NCI-H82 treated with DMSO at 0.1 percent for 48 hours (cell line): ENCODE results near the gene ESR2.
"Not testable (repeated sequence)": the region's sequence is repeated elsewhere in the genome, so short reads cannot be mapped to it uniquely, and the experiment has no call there.

ENCODE experiments used
- DNase-seq: peaks from one replicate; lab custom pipeline; 2025; ENCODE audit not compliant: unreplicated experiment; lab: John Stamatoyannopoulos, UW

ESR2 gene

DNA sequence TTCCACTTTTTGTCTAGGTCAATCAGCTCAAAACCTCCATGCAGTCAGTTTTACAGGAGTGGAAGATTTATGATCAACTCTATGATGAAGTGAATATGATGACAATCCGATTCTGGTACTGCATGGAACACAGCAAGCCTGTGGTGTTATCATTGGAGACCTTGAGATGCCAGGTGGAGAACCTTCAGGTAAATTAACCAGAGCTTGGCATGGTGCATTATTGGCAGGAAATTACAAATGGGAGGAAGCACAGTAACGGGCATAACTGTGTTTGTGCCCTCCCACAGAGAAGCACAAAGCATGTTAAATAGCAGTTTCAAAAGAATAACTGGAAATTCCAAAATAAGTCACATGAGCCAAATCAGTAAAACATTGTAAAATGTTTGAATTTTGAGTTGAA lies 135.6 kb downstream of the ESR2 start:
- DNase-seq, result no peak

DNA sequence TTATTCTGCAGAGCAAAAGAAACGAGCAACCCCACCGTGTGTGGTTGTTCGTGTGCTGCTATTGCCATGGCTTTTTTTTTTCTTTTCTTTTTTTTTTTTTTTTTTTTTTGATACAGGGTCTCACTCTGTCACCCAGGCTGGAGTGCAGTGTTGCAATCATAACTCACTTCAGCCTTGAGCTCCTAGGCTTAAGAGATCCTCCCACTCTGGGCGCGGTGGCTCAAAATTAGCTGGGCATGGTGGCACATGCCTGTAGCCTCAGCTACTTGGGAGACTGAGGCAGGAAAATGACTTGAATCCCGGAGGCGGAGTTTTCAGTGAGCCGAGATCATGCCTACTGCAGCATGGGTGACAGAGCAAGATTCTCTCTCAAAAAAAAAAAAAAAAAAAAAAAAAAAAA lies 144.2 kb downstream of the ESR2 start:
- DNase-seq, result no peak

GRCh38 chr14:64147126-64147790 lies 146.9 kb downstream of the ESR2 start:
- no peak for DNase-seq

DNA sequence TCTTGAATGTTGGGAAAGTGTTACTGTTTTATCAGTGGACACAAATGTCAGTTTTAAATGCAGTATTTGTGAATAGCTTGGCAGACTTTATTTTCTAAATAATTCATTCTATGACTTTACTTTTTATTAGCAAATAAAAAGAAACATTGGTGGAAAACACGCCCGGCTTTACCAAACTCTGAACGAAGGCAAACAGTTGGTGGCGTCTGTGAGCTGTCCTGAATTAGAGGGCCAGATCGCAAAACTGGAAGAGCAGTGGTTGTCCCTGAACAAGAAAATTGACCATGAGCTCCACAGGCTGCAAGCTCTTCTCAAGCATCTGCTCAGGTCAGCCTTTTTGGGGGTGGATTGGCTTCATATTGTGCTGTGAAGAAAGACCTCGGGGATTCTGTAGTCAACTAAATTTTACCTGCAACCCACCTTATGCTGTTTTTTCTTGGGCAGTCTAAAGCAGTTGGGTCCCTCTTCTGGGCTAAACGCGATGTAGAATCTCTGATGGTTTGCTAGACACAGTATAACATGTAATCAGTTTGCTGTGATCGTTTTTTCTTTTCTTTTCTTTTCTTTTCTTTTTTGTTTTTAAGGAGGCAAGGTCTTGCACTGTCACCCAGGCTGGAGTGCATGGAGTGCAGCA lies 156.4 kb downstream of the ESR2 start:
- DNase-seq, result no peak

- DNase-seq, result no peak
These were observed 167.6 kb downstream of the ESR2 start for GRCh38 chr14:64126548-64126947.

DNA sequence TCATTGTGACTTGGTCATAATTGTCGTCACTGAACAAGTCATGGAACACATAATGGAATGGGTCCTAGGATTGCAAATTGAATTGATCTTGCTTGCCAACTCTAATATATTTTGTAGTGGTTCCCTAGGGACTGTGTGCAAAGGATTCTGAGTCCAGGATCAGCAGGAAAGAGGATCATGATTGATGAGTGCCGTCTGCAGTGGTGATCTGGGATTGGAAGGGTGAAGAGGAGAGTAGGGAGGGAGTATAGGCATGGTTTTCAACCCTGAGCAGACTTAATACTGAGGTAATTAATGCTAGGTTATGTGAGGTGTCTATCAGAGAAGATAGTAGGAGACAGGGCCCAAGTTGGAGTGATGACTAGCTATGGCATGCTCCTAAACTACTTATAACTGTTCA lies 168.9 kb downstream of the ESR2 start:
- DNase-seq, result no peak

- DNase-seq, result no peak
These were observed 170.8 kb downstream of the ESR2 start for GRCh38 chr14:64123241-64123822.

- no peak for DNase-seq
These were observed 174.2 kb downstream of the ESR2 start for GRCh38 chr14:64119980-64120379.

- no peak for DNase-seq
These were observed 174.7 kb downstream of the ESR2 start for GRCh38 chr14:64119500-64119899.

DNA sequence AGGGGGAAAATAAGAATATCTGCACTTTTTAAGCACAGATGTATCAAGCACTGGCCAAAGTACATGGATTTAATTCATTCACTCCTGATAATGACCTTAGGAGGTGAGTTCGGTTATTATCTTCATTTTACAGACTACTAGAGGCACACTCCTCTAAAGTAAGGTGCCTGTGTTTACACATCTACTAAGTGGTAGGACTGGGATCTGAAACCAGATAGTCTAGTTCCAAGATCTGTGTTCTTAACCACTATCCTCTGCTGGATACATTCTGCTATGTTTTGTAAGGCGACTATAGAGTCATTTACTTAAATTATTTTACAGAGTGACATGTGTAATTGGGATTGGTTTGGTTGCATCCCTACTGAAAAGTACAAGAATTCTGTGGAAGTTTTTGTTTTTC lies 175.3 kb downstream of the ESR2 start:
- no peak for DNase-seq

DNA sequence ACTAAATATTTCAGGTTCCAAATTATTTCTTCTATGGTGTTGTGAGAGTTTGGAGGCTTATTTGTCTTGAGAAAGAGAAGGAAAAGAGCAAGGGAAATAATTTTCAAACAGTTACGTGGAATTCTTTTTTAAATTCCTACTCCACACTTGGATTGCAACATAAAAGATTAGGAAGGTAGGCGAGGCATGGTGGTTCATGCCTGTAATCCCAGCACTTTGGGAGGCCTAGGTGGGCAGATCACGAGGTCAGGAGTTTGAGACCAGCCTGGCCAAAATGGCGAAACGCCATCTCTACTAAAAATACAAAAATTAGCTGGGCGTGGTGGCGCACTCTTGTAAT lies 175.8 kb downstream of the ESR2 start:
- not testable (repeated sequence) for DNase-seq

DNA sequence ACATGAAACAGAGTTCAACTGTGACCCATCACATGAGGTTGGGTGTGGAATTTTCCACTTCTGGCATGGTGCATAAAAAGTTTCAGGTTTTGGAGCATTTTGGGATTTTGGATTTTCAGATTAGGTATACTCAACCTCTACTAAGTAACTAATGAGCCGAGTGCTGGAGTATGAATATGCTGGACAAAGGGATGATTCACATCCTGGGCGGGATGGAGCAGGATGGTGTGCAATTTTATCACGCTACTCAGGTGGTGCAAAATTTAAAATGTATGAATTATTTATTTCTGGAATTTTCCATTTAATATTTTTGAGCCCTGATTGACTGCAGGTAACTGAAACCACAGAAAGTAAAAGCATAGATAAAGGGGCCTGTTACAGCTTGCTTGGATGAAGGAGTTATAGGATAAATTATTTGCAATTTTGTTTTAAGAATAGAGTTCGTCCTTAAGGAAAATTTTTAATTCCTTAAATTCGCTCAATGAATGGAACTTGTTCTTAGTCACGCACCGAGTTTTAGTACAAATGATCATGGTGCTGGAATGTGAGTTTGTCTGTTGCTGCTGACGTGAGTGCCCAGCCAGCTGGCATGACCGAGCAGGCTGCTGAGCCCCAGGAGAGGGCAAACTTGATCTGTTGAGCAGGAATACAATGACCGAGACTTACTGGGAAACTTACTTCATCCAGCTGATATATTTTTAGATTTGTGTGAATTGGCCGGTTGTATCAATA lies 176.3 kb downstream of the ESR2 start:
- no peak for DNase-seq

GRCh38 chr14:64115401-64115800 lies 178.8 kb downstream of the ESR2 start:
- DNase-seq, result no peak

DNA sequence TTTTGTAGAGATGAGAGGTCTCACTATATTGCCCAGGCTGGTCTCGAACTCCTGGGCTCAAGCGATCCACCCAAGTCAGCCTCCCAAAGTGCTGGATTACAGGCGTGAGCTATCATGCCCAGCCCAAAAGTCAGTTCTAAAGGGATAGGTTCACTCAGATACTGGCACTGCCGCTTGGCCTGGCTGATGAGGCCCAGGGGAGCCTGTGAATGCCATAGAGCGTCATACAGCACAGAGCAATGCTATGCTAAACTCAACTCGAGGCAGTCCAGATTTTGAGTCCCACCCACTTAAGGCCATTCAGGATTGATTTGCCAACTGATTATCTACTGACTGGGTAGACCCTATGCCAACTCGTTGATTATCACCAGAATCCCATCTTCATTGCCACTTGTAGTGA lies 179.4 kb downstream of the ESR2 start:
- DNase-seq, result no peak

- peak; percentile 13 for DNase-seq
These were observed 180.0 kb downstream of the ESR2 start for GRCh38 chr14:64114166-64114565.

GRCh38 chr14:64112867-64113678 lies 181.1 kb downstream of the ESR2 start:
- no peak for DNase-seq

GRCh38 chr14:64110802-64111201 lies 183.4 kb downstream of the ESR2 start:
- DNase-seq, result no peak

- DNase-seq, result no peak
These were observed 184.2 kb downstream of the ESR2 start for GRCh38 chr14:64109819-64110554.

GRCh38 chr14:64107438-64107837 lies 186.7 kb downstream of the ESR2 start:
- DNase-seq, result no peak

GRCh38 chr14:64098120-64098519 lies 196.1 kb downstream of the ESR2 start:
- DNase-seq, result no peak

DNA sequence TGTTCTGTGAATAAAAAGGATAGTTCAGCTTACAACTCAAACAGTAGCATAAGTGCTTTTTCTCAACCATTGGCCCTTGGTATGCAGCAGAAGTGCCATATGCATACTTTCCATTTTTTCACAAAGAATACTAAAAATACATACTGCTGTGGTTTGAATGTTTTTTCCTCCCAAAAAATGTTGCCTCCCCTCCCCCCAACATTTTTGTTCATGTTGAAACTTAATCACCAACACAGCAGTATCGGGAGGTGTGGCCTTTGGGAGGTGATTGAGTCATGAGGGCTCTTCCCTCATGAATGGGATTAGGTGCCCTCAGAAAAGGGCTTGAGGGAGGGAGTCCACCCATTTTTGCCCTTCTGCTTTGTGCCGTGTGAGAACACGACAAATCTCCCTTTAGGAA lies 198.6 kb downstream of the ESR2 start:
- DNase-seq, result no peak
